ENCODE data around the gene SRC. TPM values are rescaled to one million over a fixed set of nuclear protein-coding genes. Genes with fewer than 3 reads are reported as not detected.

Gene SRC
- total and polyA plus RNA-seq, 2 experiments from 2014 or later: 26.2 to 34.3 TPM

DNA sequence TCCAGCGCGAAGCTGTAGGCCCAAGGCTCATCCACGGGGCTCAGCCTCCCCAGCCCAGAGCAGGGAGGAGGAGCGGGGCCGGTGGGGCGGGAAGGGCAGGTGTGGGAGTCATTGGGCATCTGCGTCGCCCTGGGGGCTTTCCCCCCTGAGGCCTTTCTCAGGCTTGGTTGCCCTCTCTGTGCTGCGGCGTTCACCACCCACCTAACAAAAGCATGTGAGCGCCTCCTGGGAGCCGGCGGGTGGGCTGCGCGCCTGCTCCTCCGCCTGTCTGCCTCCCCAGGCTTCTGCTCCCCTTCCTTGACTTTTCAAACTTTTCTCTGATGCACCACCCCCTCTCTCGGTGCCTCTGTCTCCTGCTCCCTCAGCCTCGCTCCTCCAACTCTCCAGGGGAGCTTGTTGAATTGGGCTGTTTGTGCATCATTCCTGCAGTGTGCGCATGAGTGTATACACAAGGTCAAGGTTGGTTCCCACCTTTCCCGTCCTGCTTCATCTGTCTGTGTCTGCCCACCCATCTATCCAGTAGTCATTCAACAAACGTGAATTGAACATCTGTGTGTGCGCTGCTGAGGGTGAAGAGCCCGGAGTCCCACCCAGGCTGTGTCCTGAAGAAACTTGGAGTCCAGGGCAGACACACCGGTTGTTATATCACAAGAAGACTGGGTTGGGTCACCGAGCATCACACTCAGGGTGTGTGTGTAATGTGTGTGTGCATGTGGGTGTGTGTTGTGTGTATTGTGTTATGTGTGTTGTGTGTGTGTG lies 92.7 kb downstream of the SRC start:
- DNase-seq (ENCODE audit: low read depth in 1 of 2, low spot score in 1 of 2): no peak
- no peaks in the 10 kb centered on the region for H3K4me1 ChIP-seq (ENCODE audit: low read depth)

DNA sequence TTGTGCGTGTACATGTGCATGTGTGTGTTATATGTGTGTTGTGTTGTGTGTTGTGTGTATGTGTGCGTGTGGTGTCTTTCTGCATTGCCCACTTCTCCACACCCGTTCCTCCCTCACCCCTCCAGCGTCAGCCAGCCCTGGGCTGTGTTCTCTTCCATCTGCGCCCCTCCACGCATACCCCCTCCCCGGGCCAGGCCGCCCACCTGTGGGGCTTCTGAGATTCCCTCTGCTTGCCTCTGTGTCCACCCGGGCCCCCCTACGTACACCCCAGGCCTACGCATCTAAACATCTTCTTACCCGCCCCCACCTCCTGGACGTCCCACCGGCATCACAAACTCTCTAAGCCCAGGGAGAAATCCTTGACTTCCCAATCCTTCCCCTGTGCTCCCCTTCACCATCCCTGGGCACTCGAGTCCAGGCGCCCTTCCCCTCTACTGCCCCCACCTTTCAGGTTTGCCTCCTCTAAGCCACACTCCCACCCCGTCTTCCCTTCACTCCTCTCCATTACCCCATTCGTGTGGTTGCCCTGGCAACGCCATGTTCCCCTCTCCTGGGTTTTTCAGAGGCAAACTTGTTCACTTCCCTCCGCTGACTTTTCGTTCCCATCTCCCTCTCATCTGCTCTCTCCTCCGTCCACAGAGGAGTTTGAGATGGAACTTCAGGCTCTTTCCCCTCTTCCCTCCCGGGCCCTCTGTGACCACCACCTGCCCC lies 93.4 kb downstream of the SRC start:
- Histone ChIP-seq H3K27ac (no peak overlapping the region), H3K36me3 (no peaks in the 10 kb centered on the region), H3K27me3 (no peaks in the 10 kb centered on the region), H3K9me3 (ENCODE audit: low read depth) (no peaks in the 10 kb centered on the region), H3K4me1 (ENCODE audit: low read depth) (no peaks in the 10 kb centered on the region), H3K4me3 (no peak overlapping the region)
- DNase-seq (ENCODE audit: low read depth in 1 of 2, low spot score in 1 of 2): no peak
- TF ChIP-seq, protein P1, sequence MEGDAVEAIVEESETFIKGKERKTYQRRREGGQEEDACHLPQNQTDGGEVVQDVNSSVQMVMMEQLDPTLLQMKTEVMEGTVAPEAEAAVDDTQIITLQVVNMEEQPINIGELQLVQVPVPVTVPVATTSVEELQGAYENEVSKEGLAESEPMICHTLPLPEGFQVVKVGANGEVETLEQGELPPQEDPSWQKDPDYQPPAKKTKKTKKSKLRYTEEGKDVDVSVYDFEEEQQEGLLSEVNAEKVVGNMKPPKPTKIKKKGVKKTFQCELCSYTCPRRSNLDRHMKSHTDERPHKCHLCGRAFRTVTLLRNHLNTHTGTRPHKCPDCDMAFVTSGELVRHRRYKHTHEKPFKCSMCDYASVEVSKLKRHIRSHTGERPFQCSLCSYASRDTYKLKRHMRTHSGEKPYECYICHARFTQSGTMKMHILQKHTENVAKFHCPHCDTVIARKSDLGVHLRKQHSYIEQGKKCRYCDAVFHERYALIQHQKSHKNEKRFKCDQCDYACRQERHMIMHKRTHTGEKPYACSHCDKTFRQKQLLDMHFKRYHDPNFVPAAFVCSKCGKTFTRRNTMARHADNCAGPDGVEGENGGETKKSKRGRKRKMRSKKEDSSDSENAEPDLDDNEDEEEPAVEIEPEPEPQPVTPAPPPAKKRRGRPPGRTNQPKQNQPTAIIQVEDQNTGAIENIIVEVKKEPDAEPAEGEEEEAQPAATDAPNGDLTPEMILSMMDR (IDR thresholded peaks at IDR 0.05; ENCODE audit: low read depth, low read length): no peak

More for the DNA sequence above, 92.7 kb downstream of the SRC start:
- Histone ChIP-seq H3K4me3 (no peak overlapping the region), H3K9me3 (ENCODE audit: low read depth) (no peaks in the 10 kb centered on the region), H3K36me3 (no peaks in the 10 kb centered on the region), H3K27me3 (no peaks in the 10 kb centered on the region), H3K27ac (no peak overlapping the region)
- TF ChIP-seq, protein P1 (IDR thresholded peaks at IDR 0.05; ENCODE audit: low read depth, low read length): no peak

DNA sequence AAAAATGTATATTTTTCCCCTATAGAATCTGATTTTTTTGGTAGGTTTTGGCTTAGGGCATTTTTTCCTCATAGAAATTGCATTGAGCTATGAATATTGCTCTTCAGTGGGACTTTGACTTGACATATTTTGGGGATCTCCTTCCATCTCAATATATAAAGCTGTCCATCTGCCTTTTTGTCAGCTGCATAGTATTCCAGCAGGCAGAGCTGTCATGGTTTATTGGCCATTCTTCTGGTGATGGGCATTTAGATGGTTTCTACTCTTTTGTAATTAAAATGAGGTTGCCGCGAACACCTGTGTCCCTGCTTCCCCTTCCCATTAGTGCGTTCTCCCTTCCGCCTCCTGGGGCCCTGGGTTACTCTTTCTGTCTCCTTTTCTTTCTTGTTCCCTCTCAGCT lies 95.1 kb downstream of the SRC start:
- Histone ChIP-seq H3K9me3 (ENCODE audit: low read depth) (no peaks in the 10 kb centered on the region), H3K27me3 (no peaks in the 10 kb centered on the region), H3K4me3 (no peak overlapping the region), H3K4me1 (ENCODE audit: low read depth) (no peaks in the 10 kb centered on the region), H3K36me3 (no peaks in the 10 kb centered on the region), H3K27ac (no peak overlapping the region)
- no peak for DNase-seq (ENCODE audit: low read depth in 1 of 2, low spot score in 1 of 2)
- TF ChIP-seq, protein P1 (IDR thresholded peaks at IDR 0.05; ENCODE audit: low read depth, low read length): no peak

DNA sequence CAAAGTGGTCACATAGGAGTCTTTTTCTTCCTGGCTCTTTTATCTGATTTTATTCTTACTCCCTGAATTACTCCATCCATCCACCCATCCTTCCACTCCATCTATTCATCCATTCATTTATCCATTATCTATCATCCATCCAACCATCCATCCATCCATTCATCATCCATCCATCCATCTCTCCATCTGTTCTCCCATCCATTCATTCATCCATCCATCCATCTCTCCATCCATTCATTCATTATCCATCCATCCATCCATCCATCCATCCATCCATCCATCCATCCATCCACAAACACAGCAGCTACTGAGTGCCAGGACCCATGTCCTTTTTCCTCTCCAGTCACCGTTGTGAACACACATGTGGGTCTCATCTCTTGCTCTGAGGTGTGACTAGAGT lies 96.6 kb downstream of the SRC start:
- DNase-seq (ENCODE audit: low read depth in 1 of 2, low spot score in 1 of 2): no peak
- no peak overlapping the region for H3K27ac ChIP-seq
- H3K27me3 ChIP-seq: no peaks in the 10 kb centered on the region
- H3K4me3 ChIP-seq: no peak overlapping the region
- H3K4me1 ChIP-seq (ENCODE audit: low read depth): no peaks in the 10 kb centered on the region
- H3K9me3 ChIP-seq (ENCODE audit: low read depth): no peaks in the 10 kb centered on the region
- TF ChIP-seq, protein P1 (IDR thresholded peaks at IDR 0.05; ENCODE audit: low read depth, low read length): no peak
- H3K36me3 ChIP-seq: no peaks in the 10 kb centered on the region

DNA sequence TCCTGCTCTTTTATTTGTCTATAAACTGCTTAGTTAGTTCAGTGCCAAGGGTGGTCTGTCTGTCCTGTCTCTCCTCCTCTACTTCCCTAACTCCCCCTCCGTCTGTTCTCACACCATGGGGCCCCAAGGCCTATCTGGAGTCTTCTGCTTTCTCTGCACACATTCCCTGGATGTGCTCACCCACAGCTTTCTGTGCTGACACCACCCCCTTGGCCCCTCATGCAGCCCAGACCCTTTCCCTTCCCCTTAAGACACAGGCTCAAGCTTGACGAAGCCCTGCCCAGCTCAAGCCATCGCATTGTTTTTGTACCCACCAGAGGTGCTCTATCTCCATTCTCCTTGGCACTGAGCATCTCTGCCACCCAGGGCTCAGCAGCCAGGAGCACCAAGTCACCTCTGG lies 97.0 kb downstream of the SRC start:
- Histone ChIP-seq H3K27ac (no peak overlapping the region), H3K4me3 (no peak overlapping the region), H3K36me3 (no peaks in the 10 kb centered on the region), H3K9me3 (ENCODE audit: low read depth) (no peaks in the 10 kb centered on the region), H3K27me3 (no peaks in the 10 kb centered on the region), H3K4me1 (ENCODE audit: low read depth) (no peaks in the 10 kb centered on the region)
- TF ChIP-seq, protein P1 (IDR thresholded peaks at IDR 0.05; ENCODE audit: low read depth, low read length): no peak
- no peak for DNase-seq (ENCODE audit: low read depth in 1 of 2, low spot score in 1 of 2)
